ENCODE measurements around the gene AMZ2.
"Not testable (repeated sequence)": the region's sequence is repeated elsewhere in the genome, so short reads cannot be mapped to it uniquely, and the experiment has no call there.

Gene AMZ2

GRCh38 chr17:68255731-68256538 is 8.1 kb downstream of the AMZ2 start:
- no peak for DNase-seq

GRCh38 chr17:68256701-68257100 is 8.9 kb downstream of the AMZ2 start:
- DNase-seq, result not testable (repeated sequence)

DNA sequence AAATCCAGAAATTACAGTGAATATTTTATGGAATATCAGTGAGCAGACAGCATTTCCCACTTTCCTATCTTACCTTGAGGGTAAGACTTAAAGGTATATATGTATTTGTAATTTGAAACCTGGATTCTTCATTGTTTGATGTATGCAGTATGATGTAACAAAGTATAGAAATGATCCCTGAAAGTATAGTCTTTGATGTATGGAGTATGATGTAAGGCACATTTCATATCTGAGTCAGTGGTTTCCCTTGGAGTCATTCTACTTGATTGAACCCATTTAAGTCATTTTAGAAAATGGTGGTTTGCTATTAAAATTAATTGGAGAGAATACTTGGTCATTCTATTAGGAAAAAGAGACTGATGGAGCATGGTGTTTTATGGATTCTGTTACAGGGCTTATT is 10.1 kb downstream of the AMZ2 start:
- no peak for DNase-seq

DNA sequence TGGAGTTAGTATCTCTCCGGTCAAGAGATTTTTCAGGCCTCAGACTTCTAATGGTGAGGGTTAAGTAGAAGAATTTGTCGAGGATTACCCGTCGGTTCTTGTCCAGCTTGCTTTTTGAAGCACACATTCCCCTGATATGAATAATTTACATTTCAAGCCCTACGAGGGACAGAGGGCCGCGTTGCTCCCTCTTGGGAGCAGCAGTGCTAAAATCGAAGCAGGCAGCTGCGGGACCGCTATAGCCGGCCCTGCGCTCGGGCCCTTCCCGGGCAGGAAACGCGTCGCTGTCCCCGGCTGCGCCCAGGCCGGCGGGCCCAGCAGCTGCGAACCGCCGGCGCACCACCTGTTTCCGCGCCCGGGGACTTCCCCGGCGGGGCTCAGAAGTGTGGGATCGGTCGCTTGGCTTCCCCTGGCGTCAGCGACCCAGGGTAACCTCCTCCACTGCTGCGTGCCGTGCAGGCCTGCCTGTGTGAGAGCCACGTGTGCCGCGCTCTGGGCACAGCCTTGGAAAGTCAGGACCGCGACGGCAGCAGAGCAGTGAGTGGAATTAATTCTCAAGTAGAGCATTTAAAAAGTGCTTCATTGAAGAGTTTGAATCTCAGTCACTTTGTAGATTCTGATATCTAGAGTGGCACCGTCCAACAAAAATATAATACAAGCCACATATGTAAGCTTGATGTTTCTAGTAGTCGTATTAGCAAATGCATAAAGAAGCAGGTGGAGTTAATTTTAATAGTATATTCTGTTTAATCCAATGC is 11.2 kb downstream of the AMZ2 start:
- DNase-seq, result not testable (repeated sequence)

GRCh38 chr17:68259648-68259951 is 11.8 kb downstream of the AMZ2 start:
- not testable (repeated sequence) for DNase-seq

- no peak for DNase-seq
Observed at GRCh38 chr17:68260051-68260762, 12.4 kb downstream of the AMZ2 start.

GRCh38 chr17:68262467-68262866 is 14.6 kb downstream of the AMZ2 start:
- DNase-seq, result not testable (repeated sequence)

DNA sequence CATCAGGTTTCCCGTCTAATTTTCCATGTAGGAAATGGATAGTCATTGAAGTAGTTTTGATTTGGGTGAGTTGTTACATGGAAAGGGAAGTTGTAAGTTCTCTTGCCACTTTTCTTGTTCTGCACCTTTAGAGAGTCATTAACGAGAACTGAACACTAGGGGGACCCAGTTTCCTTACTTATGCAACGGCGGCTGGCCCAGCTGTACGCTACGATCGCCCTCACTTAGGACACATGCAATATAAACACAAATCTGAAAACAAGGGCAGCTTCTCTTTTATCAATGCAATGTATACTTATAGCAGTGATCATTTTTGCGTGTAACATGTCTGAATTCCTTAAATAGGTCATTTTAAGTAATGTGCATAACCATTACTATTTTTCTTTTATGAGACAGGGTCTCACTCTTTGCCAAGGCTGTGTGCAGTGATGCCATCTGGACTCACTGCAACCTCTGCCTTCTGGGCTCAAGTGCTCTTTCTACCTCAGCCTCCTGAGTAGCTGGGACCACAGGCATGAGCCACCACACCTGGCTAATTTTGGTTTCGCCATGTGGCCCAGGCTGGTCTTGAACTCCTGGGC is 15.3 kb downstream of the AMZ2 start:
- DNase-seq, result not testable (repeated sequence)

DNA sequence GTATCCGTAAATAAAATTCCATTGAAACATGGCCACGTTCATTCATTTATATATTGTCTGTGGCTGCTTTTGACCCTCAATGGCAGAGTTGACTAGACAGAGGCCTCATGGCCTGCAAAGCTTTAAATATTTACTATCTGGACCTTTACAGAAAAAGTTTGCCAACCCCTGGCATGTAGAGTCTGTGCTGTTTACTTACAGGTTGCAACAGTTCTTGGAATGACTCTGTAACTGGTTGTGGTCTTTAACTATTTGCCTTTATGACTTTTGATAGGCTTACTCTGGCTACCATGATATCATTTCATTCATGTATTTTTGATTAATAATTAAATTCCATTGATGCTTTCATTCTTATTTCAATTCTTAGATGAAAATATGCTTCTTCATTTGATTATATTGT is 18.0 kb downstream of the AMZ2 start:
- not testable (repeated sequence) for DNase-seq

GRCh38 chr17:68273722-68274121 is 25.9 kb downstream of the AMZ2 start:
- DNase-seq, result no peak

- not testable (repeated sequence) for DNase-seq
Observed at GRCh38 chr17:68276339-68276738, 28.5 kb downstream of the AMZ2 start.

- DNase-seq, result no peak
Observed at GRCh38 chr17:68277807-68278206, 30.0 kb downstream of the AMZ2 start.

- DNase-seq, result not testable (repeated sequence)
Observed at GRCh38 chr17:68281965-68282364, 34.1 kb downstream of the AMZ2 start.

GRCh38 chr17:68288375-68288774 is 40.5 kb downstream of the AMZ2 start:
- DNase-seq, result no peak

- no peak for DNase-seq
Observed at GRCh38 chr17:68288804-68289203, 41.0 kb downstream of the AMZ2 start.

DNA sequence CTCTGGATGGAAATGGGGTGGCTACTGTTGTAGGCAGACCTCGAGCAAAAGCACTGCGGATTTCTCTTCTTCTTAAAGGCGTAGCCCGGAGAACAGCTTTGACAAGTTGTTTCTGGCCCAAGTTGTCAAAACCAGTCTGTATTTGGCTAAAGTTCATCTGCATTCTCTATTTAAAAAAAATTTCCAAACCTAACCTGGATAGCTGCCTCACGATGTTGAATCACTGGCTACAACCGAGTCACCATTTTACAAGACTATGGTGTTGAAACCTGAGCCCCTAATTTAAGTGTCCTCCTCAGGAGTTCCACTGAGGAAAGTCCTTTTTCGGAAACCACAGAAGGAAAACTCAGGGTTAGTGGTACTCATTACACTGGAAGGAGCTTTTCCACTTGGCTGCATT is 41.6 kb downstream of the AMZ2 start:
- DNase-seq, result no peak

DNA sequence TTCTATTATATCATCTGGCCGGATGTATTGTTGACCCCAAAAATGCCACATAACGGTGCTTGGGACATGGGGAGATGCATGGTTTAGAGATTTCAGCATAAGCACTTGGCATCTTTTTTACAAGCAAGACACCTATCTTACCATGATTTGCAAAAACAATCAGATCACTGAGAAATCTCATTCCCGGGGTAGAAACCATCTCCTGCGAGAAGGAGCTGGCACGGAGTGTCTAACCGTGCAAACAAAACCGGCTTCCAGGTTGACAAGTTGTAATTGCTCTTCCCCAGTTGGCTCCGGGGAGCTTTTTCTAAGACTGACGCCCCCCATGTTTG is 42.1 kb downstream of the AMZ2 start:
- DNase-seq, result no peak

GRCh38 chr17:68290268-68290954 is 42.6 kb downstream of the AMZ2 start:
- no peak for DNase-seq

GRCh38 chr17:68290955-68291835 is 43.4 kb downstream of the AMZ2 start, which contains the start of the genes ARSG and SLC16A6:
Gene ARSG, plus strand, starts transcription at chr17:68291495. Its CDS starts 15,999 bp downstream, at chr17:68307494.
Gene SLC16A6, minus strand, starts transcription at chr17:68291127. Its CDS starts 12,807 bp downstream, at chr17:68278320.
- DNase-seq, result peak; percentile 47

DNA sequence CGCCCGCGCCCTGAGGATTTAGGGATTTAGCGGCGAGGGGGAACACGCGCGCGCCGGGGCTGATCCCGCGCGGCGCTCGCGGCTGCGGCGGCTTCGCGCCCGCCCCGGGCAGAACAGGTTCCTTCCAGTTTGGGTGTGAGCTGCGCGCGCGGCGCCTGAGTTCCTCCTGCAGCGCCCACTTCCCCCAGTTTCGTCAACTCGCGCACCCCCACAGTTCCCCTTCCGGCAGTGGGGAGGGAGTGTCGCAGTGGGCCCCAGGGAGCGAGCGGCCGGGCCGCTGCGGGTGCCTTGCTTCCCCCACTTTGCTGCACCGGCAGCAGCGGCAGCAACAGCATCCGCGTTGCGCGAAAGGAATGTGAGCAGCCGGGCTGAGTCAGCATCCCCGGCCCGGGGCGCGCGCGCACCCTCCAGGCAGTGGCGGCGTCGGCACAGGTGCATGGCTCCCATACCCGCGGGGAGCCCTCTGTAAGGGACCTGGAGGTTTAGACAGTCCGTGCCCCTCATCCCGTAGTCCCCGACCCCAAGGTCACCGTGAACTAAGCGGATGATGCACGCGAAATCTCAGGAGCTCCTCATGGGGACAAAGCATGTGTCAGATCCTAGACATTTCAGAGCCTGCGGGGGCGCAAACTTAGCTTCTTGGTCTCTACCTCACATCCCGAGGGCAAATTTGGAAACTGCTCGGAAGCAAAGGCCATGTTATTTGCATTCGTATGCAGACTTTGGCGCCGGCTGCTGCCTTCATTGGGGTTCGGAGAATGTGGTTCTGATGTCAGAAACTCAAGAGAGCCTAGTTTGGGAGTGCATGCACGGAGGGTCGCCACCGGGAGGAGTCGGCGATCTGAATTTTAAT is 44.2 kb downstream of the AMZ2 start:
- peak; percentile 87 for DNase-seq

GRCh38 chr17:68292689-68293040 is 44.8 kb downstream of the AMZ2 start:
- no peak for DNase-seq

All from SIG-M5 (cell line).